Embryonic facial prominence (tissue), 1 donor: Measurements from ENCODE around the gene SIGLEC12.
"Not testable (repeated sequence)": the region's sequence is repeated elsewhere in the genome, so short reads cannot be mapped to it uniquely, and the experiment has no call there.

Source experiments
- DNase-seq: peaks from one replicate; pipeline ENCODE4 v3.0.0-alpha.2; 2016; ENCODE audit errors: extremely low spot score

SIGLEC12 gene

GRCh38 chr19:51458051-51458645, 43.5 kb downstream of the SIGLEC12 start, which contains the start of gene SIGLEC8:
Gene SIGLEC8, minus strand, starts transcription at chr19:51458454. Its CDS starts 67 bp downstream, at chr19:51458387.
- DNase-seq, result no peak

- DNase-seq, result no peak
Observed at GRCh38 chr19:51457351-51458013, 44.1 kb downstream of the SIGLEC12 start.

GRCh38 chr19:51456541-51457290, 44.9 kb downstream of the SIGLEC12 start:
- no peak for DNase-seq

DNA sequence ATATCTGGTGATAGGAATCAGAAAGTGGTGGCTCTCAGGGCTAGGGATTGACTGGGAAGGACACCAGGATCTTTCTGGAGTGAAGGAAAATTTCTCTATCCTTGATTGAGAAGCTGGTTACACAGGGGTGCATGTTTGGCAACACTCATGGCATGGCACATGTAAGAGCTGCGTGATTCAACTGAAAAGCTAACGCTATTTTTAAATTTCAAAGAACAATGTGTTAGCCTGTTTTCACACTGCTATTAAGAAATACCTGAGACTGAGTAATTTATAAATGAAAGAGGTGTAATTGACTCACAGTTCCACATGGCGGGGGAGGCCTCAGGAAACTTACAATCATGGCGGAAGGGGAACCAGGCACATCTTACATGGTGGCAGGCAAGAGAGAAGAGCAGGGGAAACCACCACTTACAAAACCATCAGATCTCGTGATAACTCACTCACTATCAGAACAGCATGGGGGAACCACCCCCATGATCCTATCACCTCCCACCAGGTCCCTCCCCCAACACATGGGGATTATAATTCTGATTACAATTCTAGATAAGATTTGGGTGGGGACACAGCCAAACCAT, 50.8 kb downstream of the SIGLEC12 start:
- DNase-seq, result no peak

DNA sequence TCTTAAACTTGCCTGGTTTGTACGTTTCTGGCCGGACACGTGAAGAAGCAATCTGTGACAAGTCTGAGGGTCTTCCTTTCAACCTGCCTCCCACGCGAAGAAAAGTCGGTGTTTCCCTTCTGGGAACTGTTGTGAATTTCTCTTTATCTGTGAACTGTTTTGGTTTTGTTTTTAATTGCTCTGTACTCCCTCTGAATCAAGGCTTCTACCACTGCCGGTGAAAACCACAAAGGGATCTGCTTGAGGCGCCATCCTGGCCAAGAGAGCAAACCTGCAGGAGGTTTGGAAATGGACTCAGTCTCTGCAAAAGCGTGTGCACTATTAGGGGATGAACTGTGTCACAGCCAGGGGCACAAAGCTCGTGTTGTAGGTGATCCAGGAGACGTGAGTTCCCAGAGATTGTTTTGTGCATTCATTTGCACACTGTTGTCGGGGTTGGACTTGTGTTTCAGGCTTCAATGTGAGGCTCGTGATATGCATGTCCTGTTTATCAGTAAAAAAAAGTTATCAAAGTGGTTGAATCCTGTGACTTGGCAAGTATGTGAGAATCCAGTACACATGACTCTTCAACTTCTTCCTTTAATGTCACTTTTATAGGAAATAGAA, 53.1 kb downstream of the SIGLEC12 start:
- no peak for DNase-seq

DNA sequence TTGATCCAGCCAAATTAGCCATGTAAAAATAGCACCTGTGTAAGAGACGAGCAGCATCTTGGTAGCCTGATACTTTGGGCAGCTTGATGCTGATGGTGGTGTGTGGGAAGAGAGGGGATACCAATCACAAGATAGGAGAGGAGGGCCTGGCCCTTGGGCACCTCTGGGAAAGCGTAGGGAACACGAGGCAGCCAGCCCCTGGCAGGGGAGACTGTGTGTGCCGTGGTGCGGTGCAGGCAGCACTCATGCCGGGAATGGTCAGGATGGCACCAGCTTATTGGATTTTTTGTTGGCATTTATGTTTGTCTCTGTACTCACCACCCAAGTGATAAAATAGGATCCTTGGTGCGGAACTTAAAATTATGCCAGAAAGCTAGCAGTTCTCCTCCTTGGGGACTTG, 53.6 kb downstream of the SIGLEC12 start:
- no peak for DNase-seq

DNA sequence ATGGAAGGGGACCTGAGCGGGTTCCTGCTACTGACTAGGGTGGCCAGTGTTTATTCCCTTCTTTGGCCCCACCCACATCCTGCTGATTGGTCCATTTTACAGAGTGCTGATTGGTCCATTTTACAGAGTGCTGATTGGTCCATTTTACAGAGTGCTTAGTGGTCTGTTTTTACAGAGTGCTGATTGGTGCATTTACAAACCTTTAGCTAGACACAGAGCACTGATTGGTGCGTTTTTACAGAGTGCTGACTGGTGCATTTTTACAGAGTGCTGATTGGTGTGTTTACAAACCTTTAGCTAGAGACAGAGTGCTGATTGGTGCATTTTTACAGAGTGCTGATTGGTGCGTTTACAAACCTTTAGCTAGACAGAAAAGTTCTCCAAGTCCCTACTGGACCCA, 54.1 kb downstream of the SIGLEC12 start:
- not testable (repeated sequence) for DNase-seq

- no peak for DNase-seq
Observed at GRCh38 chr19:51441410-51442390, 59.9 kb downstream of the SIGLEC12 start.
